ENCODE results near the gene B3GALNT1. TPM values are rescaled to one million over a fixed set of nuclear protein-coding genes. Genes with fewer than 3 reads are reported as not detected.
"Not testable (repeated sequence)": the region's sequence is repeated elsewhere in the genome, so short reads cannot be mapped to it uniquely, and the experiment has no call there.

B3GALNT1 gene
- polyA plus RNA-seq, 1 experiment = 18.9 TPM

GRCh38 chr3:161049683-161050248 lies 55.4 kb downstream of the B3GALNT1 start:
- Histone ChIP-seq H3K36me3 (ENCODE audit: control insufficient read depth, insufficient read depth, low read length) (no peaks in the 10 kb centered on the region), H3K27me3 (ENCODE audit: control insufficient read depth, insufficient read depth, low read length) (no peaks in the 10 kb centered on the region), H3K4me3 (ENCODE audit: low read depth, low read length) (no peak overlapping the region)
- no peak for DNase-seq (ENCODE audit: low read depth)
- TF ChIP-seq, protein P1, sequence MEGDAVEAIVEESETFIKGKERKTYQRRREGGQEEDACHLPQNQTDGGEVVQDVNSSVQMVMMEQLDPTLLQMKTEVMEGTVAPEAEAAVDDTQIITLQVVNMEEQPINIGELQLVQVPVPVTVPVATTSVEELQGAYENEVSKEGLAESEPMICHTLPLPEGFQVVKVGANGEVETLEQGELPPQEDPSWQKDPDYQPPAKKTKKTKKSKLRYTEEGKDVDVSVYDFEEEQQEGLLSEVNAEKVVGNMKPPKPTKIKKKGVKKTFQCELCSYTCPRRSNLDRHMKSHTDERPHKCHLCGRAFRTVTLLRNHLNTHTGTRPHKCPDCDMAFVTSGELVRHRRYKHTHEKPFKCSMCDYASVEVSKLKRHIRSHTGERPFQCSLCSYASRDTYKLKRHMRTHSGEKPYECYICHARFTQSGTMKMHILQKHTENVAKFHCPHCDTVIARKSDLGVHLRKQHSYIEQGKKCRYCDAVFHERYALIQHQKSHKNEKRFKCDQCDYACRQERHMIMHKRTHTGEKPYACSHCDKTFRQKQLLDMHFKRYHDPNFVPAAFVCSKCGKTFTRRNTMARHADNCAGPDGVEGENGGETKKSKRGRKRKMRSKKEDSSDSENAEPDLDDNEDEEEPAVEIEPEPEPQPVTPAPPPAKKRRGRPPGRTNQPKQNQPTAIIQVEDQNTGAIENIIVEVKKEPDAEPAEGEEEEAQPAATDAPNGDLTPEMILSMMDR (IDR thresholded peaks at IDR 0.05; ENCODE audit: insufficient read depth, low read depth, low read length) = no peak
- CTCF ChIA-PET = interaction anchor here (0.6 kb wide), 1 partner anchor 225 kb away, joined by 3 read pairs; no protein-coding TSS in a partner anchor
- POLR2A ChIA-PET = no interaction called here

- H3K36me3 ChIP-seq (ENCODE audit: control insufficient read depth, insufficient read depth, low read length) = no peaks in the 10 kb centered on the region
- CTCF ChIA-PET = no interaction called here
- no peak for DNase-seq (ENCODE audit: low read depth)
- H3K27me3 ChIP-seq (ENCODE audit: control insufficient read depth, insufficient read depth, low read length) = no peaks in the 10 kb centered on the region
- TF ChIP-seq, protein P1 (IDR thresholded peaks at IDR 0.05; ENCODE audit: insufficient read depth, low read depth, low read length) = no peak
- POLR2A ChIA-PET = no interaction called here
- no peak overlapping the region for H3K4me3 ChIP-seq (ENCODE audit: low read depth, low read length)
These were observed 61.7 kb downstream of the B3GALNT1 start for GRCh38 chr3:161043336-161044035.

DNA sequence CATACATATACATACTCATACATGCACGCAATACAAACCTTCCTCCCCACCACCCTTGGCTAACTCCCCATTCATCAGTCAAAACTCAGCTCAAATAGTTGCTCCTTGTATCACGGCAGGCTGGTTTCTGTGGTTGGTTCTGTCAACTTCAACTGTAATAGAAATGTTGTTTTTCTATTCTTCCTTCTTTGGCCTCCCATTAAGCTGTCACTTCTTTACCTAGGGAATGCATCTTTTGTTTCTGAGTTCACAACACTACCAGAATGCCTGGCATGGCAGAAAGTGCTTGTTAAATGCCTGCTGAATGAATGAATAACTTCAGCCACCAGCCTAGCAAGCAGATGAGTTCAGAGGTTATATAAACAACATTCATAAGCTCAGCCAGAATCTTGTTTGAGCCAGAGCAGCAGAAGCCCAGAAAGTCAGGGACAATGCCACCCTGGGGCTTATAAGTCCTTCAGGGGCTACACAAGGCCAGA lies 63.1 kb downstream of the B3GALNT1 start:
- ChIA-PET POLR2A (no interaction called here), CTCF (no interaction called here)
- DNase-seq (ENCODE audit: low read depth) = peak; percentile 3

GRCh38 chr3:161038725-161039124 lies 66.4 kb downstream of the B3GALNT1 start:
- Histone ChIP-seq H3K27me3 (ENCODE audit: control insufficient read depth, insufficient read depth, low read length) (no peaks in the 10 kb centered on the region), H3K36me3 (ENCODE audit: control insufficient read depth, insufficient read depth, low read length) (no peaks in the 10 kb centered on the region), H3K4me3 (ENCODE audit: low read depth, low read length) (no peak overlapping the region)
- CTCF ChIA-PET = no interaction called here
- no peak for DNase-seq (ENCODE audit: low read depth)
- POLR2A ChIA-PET = no interaction called here
- TF ChIP-seq, protein P1 (IDR thresholded peaks at IDR 0.05; ENCODE audit: insufficient read depth, low read depth, low read length) = no peak

More for the DNA sequence above, 63.1 kb downstream of the B3GALNT1 start:
- no peak overlapping the region for H3K4me3 ChIP-seq (ENCODE audit: low read depth, low read length)
- TF ChIP-seq, protein P1 (IDR thresholded peaks at IDR 0.05; ENCODE audit: insufficient read depth, low read depth, low read length) = no peak
- no peaks in the 10 kb centered on the region for H3K36me3 ChIP-seq (ENCODE audit: control insufficient read depth, insufficient read depth, low read length)
- H3K27me3 ChIP-seq (ENCODE audit: control insufficient read depth, insufficient read depth, low read length) = no peaks in the 10 kb centered on the region

DNA sequence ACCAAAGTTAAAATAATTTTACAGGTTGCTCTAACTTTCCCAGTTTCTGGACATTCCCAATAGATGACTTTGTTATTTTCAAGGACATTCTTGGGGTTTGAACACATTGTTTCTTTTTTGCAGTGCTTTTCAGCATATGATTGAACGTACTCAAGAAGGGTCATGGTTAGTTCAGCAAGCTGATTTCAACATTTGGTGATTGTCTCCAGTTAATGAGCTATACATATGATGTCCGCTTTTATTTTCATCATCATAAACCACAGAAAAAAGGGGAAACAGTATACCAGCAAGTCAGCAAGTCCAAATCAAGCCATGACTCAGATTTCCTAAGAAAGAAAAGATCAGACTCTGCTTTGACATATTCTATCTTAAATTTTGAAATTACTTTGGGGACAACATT lies 69.4 kb downstream of the B3GALNT1 start:
- CTCF ChIA-PET = no interaction called here

DNA sequence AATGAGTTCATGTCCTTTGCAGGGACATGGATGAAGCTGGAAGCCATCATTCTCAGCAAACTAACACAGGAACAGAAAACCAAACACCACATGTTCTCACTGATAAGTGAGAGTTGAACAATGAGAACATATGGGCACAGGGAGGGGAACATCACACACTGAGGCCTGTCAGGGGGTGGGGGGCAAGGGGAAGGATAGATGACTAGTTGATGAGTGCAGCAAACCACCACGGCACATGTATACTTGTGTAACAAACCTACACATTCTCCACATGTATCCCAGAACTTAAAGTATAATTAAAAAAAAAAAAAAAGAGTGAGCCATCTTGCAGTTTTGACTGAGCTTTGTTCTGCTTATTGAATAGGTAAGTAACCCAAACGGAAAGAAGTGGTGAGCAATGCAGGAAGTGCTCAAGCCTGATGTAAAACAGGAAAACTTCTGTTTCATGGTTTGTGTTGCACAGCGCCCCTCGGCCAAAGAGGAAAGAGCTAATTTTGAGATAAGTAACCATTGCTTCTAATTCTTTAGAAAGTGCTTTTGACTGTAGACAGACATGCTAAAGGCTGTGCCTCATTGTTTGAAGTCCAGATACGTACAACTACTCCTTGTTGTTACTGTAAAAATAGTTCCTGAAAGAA lies 70.1 kb downstream of the B3GALNT1 start:
- H3K4me3 ChIP-seq (ENCODE audit: low read depth, low read length); DNase-seq (ENCODE audit: low read depth); CTCF ChIA-PET; H3K27me3 ChIP-seq (ENCODE audit: control insufficient read depth, insufficient read depth, low read length); H3K36me3 ChIP-seq (ENCODE audit: control insufficient read depth, insufficient read depth, low read length); POLR2A ChIA-PET: not testable (repeated sequence)

More for the DNA sequence above, 69.4 kb downstream of the B3GALNT1 start:
- no peaks in the 10 kb centered on the region for H3K36me3 ChIP-seq (ENCODE audit: control insufficient read depth, insufficient read depth, low read length)
- POLR2A ChIA-PET = no interaction called here
- H3K4me3 ChIP-seq (ENCODE audit: low read depth, low read length) = no peak overlapping the region
- no peak for DNase-seq (ENCODE audit: low read depth)
- H3K27me3 ChIP-seq (ENCODE audit: control insufficient read depth, insufficient read depth, low read length) = no peaks in the 10 kb centered on the region
- TF ChIP-seq, protein P1 (IDR thresholded peaks at IDR 0.05; ENCODE audit: insufficient read depth, low read depth, low read length) = no peak

Measured in BJ (cell line).